GM12878 (cell line): Measurements from ENCODE around the gene NDRG2. TPM values are rescaled to one million over a fixed set of nuclear protein-coding genes. Genes with fewer than 3 reads are reported as not detected.

Experiments
- ATAC-seq: fragments of 200-7000 bp; cut with Tn5 transposase; 3 replicates; pipeline ENCODE4 v1.9.1; 2020; ENCODE audit warnings: mild to moderate bottlenecking, moderate library complexity
- BruUV-seq: library from RNA; stranded (reverse); fragments of 400-500 nt; replicated peaks from 2 replicates; lab custom pipeline; 2021; lab: Mats Ljungman, UMichigan
- CTCF ChIA-PET: fragments of 300-600 bp; sonication (Branson Sonifier 250); formaldehyde crosslinking; extraction: SDS; loops from one replicate; lab custom pipeline; 2021; ENCODE audit warnings: inconsistent platforms; lab: Yijun Ruan, JAX
- POLR2A ChIA-PET: fragments of 350-600 bp; formaldehyde crosslinking; extraction: SDS; loops from one replicate; lab custom pipeline; 2021; ENCODE audit warnings: inconsistent platforms; lab: Charles Lee
- RAD21 ChIA-PET: fragments of 300-600 bp; sonication (Branson Sonifier 250); formaldehyde crosslinking; loops from one replicate; lab custom pipeline; 2023; ENCODE audit warnings: antibody characterized with exemption; ENCODE audit not compliant: unreplicated experiment; lab: Charles Lee
- SMC1A ChIA-PET: fragments of 300-600 bp; sonication (Branson Sonifier 250); formaldehyde crosslinking; loops from one replicate; lab custom pipeline; 2023; ENCODE audit not compliant: unreplicated experiment, uncharacterized antibody; lab: Charles Lee
- DNase-seq: peaks from one replicate; pipeline ENCODE4 v3.0.0-alpha.2; 2011; ENCODE audit warnings: low read depth, low spot score
- FAIRE-seq: peaks from 3 replicates; lab custom pipeline; 2011; peaks lifted over from hg19 to GRCh38; lab: Jason Lieb, UNC
- H2AFZ ChIP-seq: 2 replicates; pipeline ENCODE4 v1.6.0; 2011; ENCODE audit warnings: low read depth, low read length, control low read depth; ENCODE audit not compliant: control insufficient read depth
- H3K27ac ChIP-seq: 2 replicates; pipeline ENCODE4 v1.5.1; 2011; ENCODE audit warnings: control low read depth; ENCODE audit not compliant: control insufficient read depth, insufficient read depth
- H3K27me3 ChIP-seq, 2 experiments: replicated peaks in 1 of 2; 2 replicates each; pipeline versions ENCODE4 v1.6.0 to v1.6.1; 2011; ENCODE audit warnings: low read length in 1 of 2; ENCODE audit not compliant: control insufficient read depth in 2 of 2, insufficient read depth in 2 of 2
- H3K36me3 ChIP-seq, 2 experiments: 2 replicates each; pipeline ENCODE4 v1.5.1; 2011; ENCODE audit warnings: low read length in 1 of 2; ENCODE audit not compliant: control insufficient read depth in 2 of 2, insufficient read depth in 2 of 2
- H3K4me1 ChIP-seq: 2 replicates; pipeline ENCODE4 v1.6.1; 2011; ENCODE audit warnings: mild to moderate bottlenecking, low read length, moderate library complexity, mixed read lengths; ENCODE audit not compliant: control insufficient read depth, insufficient read depth
- H3K4me2 ChIP-seq: 2 replicates; pipeline ENCODE4 v1.6.0; 2011; ENCODE audit warnings: control low read depth; ENCODE audit not compliant: control insufficient read depth, insufficient read depth
- H3K4me3 ChIP-seq: fragments of 200-600 bp; sonication (generic); 2 replicates; pipeline ENCODE4 v1.5.1; 2016
- H3K79me2 ChIP-seq: 2 replicates; pipeline ENCODE4 v1.6.0; 2011; ENCODE audit warnings: low read length; ENCODE audit not compliant: control insufficient read depth, insufficient read depth
- H3K9ac ChIP-seq: 2 replicates; pipeline ENCODE4 v1.8.0; 2011; ENCODE audit warnings: low read length, control low read depth, mixed read lengths; ENCODE audit not compliant: control insufficient read depth, insufficient read depth
- H3K9me3 ChIP-seq: replicated peaks from 3 replicates; pipeline ENCODE4 v1.5.1; 2011; ENCODE audit warnings: mild to moderate bottlenecking, low read length; ENCODE audit not compliant: control insufficient read depth, insufficient read depth
- H4K20me1 ChIP-seq: 2 replicates; pipeline ENCODE4 v1.6.0; 2011; ENCODE audit not compliant: control insufficient read depth, insufficient read depth
- CHD2 ChIP-seq: IDR thresholded peaks from 2 replicates; pipeline ENCODE4 v1.6.1; 2011; ENCODE audit warnings: low read depth, low read length, improper control_type of control experiment, borderline replicate concordance
- EGR1 ChIP-seq, 2 experiments: IDR thresholded peaks; 1 replicate in 1 of 2; 2 replicates in 1 of 2; pipeline ENCODE4 v1.6.1; 2011 to 2012; ENCODE audit warnings: low read depth in 2 of 2, low read length in 2 of 2, borderline replicate concordance in 1 of 2, mild to moderate bottlenecking in 1 of 2, moderate library complexity in 1 of 2
- KDM1A ChIP-seq: fragments of 200-600 bp; sonication (generic); IDR thresholded peaks from 2 replicates; pipeline ENCODE4 v1.6.1; 2016; ENCODE audit warnings: borderline replicate concordance
- MTA3 ChIP-seq: IDR thresholded peaks from 2 replicates; pipeline ENCODE4 v1.6.1; 2012; ENCODE audit warnings: low read length, inconsistent platforms, borderline replicate concordance
- NRF1 ChIP-seq: conservative IDR thresholded peaks from 2 replicates; pipeline ENCODE4 v1.6.1; 2011; ENCODE audit warnings: mild to moderate bottlenecking, low read depth, low read length, improper control_type of control experiment
- POU2F2 ChIP-seq: IDR thresholded peaks from 3 replicates; pipeline ENCODE4 v1.6.1; 2011; ENCODE audit warnings: low read depth, mild to moderate bottlenecking, low read length, borderline replicate concordance
- RBBP5 ChIP-seq: fragments of 200-600 bp; sonication (generic); conservative IDR thresholded peaks from 2 replicates; pipeline ENCODE4 v1.6.1; 2016
- SP1 ChIP-seq: IDR thresholded peaks from one replicate; pipeline ENCODE4 v1.6.1; 2011; ENCODE audit warnings: low read depth, low read length
- STAT1 ChIP-seq: fragments of 450-650 bp; conservative IDR thresholded peaks from 2 replicates; pipeline ENCODE4 v1.6.1; 2014; ENCODE audit warnings: antibody characterized with exemption, mild to moderate bottlenecking
- ZNF24 ChIP-seq: fragments of 450-650 bp; IDR thresholded peaks from 2 replicates; pipeline ENCODE4 v1.6.1; 2017; ENCODE audit warnings: antibody characterized with exemption, mild to moderate bottlenecking
- ZNF274 ChIP-seq: IDR thresholded peaks from one replicate; pipeline ENCODE4 v1.8.0; 2011; ENCODE audit not compliant: insufficient read length, insufficient read depth
- WGBS: methylation state at CpG from one replicate; pipeline ENCODE4 v1.1.6; 2016; ENCODE audit warnings: low lambda C conversion rate; ENCODE audit not compliant: insufficient replicate concordance, insufficient coverage; ENCODE audit errors: missing lambda C conversion rate; 5-methylcytosine and 5-hydroxymethylcytosine counted together
- in situ Hi-C: fragments of 300-500 bp; cut with MboI; formaldehyde crosslinking; loops from 9 replicates; pipeline ENCODE4 v1.14.3; 2018; ENCODE audit warnings: mixed read lengths
- intact Hi-C: fragments of 100-400 bp; cut with micrococcal nuclease; formaldehyde crosslinking; loops from one replicate; pipeline ENCODE4 v1.14.2; 2022; ENCODE audit not compliant: unreplicated experiment
- polyA plus RNA-seq, 11 experiments: library from polyadenylated mRNA; depleted of rRNA in 4 of 11; unstranded in 6 of 11; stranded (reverse) in 5 of 11; fragments of >200 nt; fragmentation: Nextera tagmentation in 4 of 11; fragmentation: Illumina TruSeq in 1 of 11; extraction: Ambion mirVana in 4 of 11; extraction: Trizol in 1 of 11; gene quantifications; 1 replicate in 1 of 11; 2 replicates in 10 of 11; pipeline versions ENCODE4 v1.2.1 to v1.2.3, GENCODE V29; 2011 to 2016; ENCODE audit warnings: inconsistent platforms in 2 of 11, missing spikeins in 2 of 11, low read depth in 1 of 11
- total RNA-seq, 4 experiments: library from RNA; depleted of rRNA in 3 of 4; stranded (reverse); fragments of >200 nt in 3 of 4; fragmentation: Illumina TruSeq in 1 of 4; extraction: Trizol in 1 of 4; gene quantifications; 2 replicates each; pipeline versions ENCODE4 v1.2.1 to v1.2.3, GENCODE V29; 2013 to 2021

The NDRG2 gene
- total and polyA plus RNA-seq, 10 of the 15 experiments (the other 5 are each of a cell fraction or from before 2014, with no cell fraction given): 0.15 to 0.49 TPM; not detected in 8

GRCh38 chr14:21020977-21021545, 3.8 kb downstream of the NDRG2 start:
- no peaks in the 10 kb centered on the region for H4K20me1 ChIP-seq
- H3K27me3 ChIP-seq: peaks cover 15 to 18% of the 10 kb centered on the region in 2 experiments
- DNase-seq (no peak), FAIRE-seq (no peak), ATAC-seq (no peak)
- TF ChIP-seq POU2F2 (no peak), ZNF24 (no peak), KDM1A (no peak), STAT1 (no peak), ZNF274 (no peak), CHD2 (no peak)
- H3K4me2 ChIP-seq: no peak overlapping the region
- intact Hi-C loops (no loop called here), in situ Hi-C loops (no loop called here)
- WGBS: 45% methylated on average over 5 of the region's 5 CpGs
- no TSS peak for BruUV-seq
- H3K27ac ChIP-seq: no peak overlapping the region
- no peak overlapping the region for H2AFZ ChIP-seq
- no peak overlapping the region for H3K9ac ChIP-seq
- RAD21 ChIA-PET: interaction anchor here (0.8 kb wide), 1 partner anchor 46 kb away, joined by 3 read pairs; no protein-coding TSS in a partner anchor
- H3K4me1 ChIP-seq: peaks cover 4% of the 10 kb centered on the region; the same call in 1 of the 2 replicates
- SMC1A ChIA-PET: interaction anchor here (1.6 kb wide), 1 partner anchor 50 kb away, joined by 4 read pairs; no protein-coding TSS in a partner anchor
- POLR2A ChIA-PET: no interaction called here
- H3K9me3 ChIP-seq: no peaks in the 10 kb centered on the region
- H3K36me3 ChIP-seq: no peaks in the 10 kb centered on the region
- H3K79me2 ChIP-seq: no peaks in the 10 kb centered on the region
- H3K4me3 ChIP-seq: no peak overlapping the region
- CTCF ChIA-PET: interaction anchor here (1.3 to 1.8 kb wide), 2 partner anchors 11 to 68 kb away, joined by 3 to 6 read pairs; no protein-coding TSS in a partner anchor

GRCh38 chr14:21019366-21019765, 5.5 kb downstream of the NDRG2 start:
- SMC1A ChIA-PET: interaction anchor here (1.4 to 2.2 kb wide), 2 partner anchors 21 to 86 kb away, joined by 4 to 11 read pairs; no protein-coding TSS in a partner anchor
- H3K36me3 ChIP-seq: no peaks in the 10 kb centered on the region
- peaks cover 11 to 15% of the 10 kb centered on the region in 2 experiments for H3K27me3 ChIP-seq
- POLR2A ChIA-PET: interaction anchor here (0.6 to 0.7 kb wide), 2 partner anchors 16 to 29 kb away, joined by 4 to 9 read pairs; no protein-coding TSS in a partner anchor
- CTCF ChIA-PET: interaction anchor here (1.2 to 10.7 kb wide), 4 partner anchors 14 to 85 kb away, joined by 3 to 253 read pairs (median 4); partner anchors contain the start of gene TMEM253
- H2AFZ ChIP-seq: no peak overlapping the region
- H3K4me2 ChIP-seq: no peak overlapping the region
- H3K9ac ChIP-seq: no peak overlapping the region
- no peak overlapping the region for H3K4me3 ChIP-seq
- peaks cover under 1% of the 10 kb centered on the region; the same call in 1 of the 2 replicates for H3K4me1 ChIP-seq
- no peaks in the 10 kb centered on the region for H3K79me2 ChIP-seq
- in situ Hi-C loops (loop anchor here (5.0 kb wide), 1 partner anchor 83 kb away; the partner anchor contains the start of gene TMEM253), intact Hi-C loops (no loop called here)
- 8% methylated on average over 1 of the region's 1 CpG for WGBS
- ATAC-seq: no peak
- H3K27ac ChIP-seq: no peak overlapping the region
- no peak for DNase-seq
- no peaks in the 10 kb centered on the region for H3K9me3 ChIP-seq
- TF ChIP-seq RBBP5 (no peak), NRF1 (no peak), SP1 (no peak), MTA3 (no peak), EGR1 (IDR thresholded peaks at IDR 0.05; ENCODE audit: borderline replicate concordance in 1 of 2, low read depth in 2 of 2, low read length in 2 of 2) (no peak)
- BruUV-seq: no TSS peak
- RAD21 ChIA-PET: interaction anchor here (1.1 to 1.2 kb wide), 2 partner anchors 17 to 86 kb away, joined by 3 to 4 read pairs; no protein-coding TSS in a partner anchor
- no peak for FAIRE-seq
- no peaks in the 10 kb centered on the region for H4K20me1 ChIP-seq
